ENCODE measurements around the gene TBX6. TPM values are rescaled to one million over a fixed set of nuclear protein-coding genes. Genes with fewer than 3 reads are reported as not detected.

Gene TBX6
- total RNA-seq, 2 donors from 2014 or later: 4.2 to 5.8 TPM

- ATAC-seq (replicated peaks in 1 of 2) (peak; percentile 16 to 40), DNase-seq (peak; percentile 36)
- Mint-ChIP-seq H3K27ac (peak overlapping the region; percentile 93), H3K36me3 (ENCODE audit: insufficient read depth in 2 of 2) (peaks cover 11 to 28% of the 10 kb centered on the region in 2 donors), H3K27me3 (ENCODE audit: low read depth) (no peaks in the 10 kb centered on the region), H3K4me1 (ENCODE audit: low read depth) (peaks cover 35% of the 10 kb centered on the region), H3K4me3 (peak overlapping the region; percentile 97), H3K9me3 (no peaks in the 10 kb centered on the region)
Observed at GRCh38 chr16:30076276-30076791, 15.4 kb downstream of the TBX6 start.

DNA sequence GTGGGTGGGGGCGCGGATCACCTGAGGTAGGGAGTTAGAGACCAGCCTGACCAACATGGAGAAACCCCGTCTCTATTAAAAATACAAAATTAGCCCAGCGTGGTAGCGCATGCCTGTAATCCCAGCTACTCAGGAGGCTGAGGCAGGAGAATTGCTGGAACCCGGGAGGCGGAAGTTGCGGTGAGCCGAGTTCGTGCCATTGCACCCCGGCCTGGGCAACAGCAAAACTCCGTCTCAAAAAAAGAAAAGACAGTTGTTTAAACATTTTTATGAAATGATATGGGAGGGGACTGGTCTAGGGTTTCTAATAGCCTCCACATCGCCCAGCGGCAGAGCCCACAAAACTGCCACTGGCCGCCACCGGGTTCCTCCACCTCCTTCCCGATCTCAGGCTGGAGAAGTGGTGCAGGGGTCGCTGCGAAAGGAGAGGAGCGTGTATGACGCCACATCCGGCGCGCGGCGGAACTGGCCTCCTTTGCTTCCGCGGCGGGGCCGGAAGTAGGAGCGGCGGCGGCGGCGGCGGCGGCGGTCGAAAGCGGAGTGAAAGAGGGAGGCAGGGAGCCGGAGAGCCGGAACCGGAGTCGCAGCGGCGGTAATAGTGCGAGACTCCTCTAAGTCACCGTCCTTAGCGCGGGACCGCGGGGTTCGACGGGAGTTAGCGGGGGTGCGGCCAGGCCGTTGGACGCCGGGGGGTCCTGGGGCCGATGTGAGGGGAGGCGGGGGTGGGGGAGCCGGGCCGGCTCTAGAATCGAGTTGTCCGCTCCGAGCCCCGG is 16.0 kb downstream of the TBX6 start, which contains the start of gene PPP4C:
PPP4C (plus strand) TSS at position 492 of the 773 bp plus-strand sequence. CDS start 384 bp downstream, outside the sequence.
- peak; percentile 93 for ATAC-seq (replicated peaks in 1 of 2)
- H3K27me3 Mint-ChIP-seq (ENCODE audit: low read depth): no peaks in the 10 kb centered on the region
- peaks cover 40% of the 10 kb centered on the region for H3K4me1 Mint-ChIP-seq (ENCODE audit: low read depth)
- H3K4me3 Mint-ChIP-seq: peak within 1 kb of the TSS; percentile 97
- H3K36me3 Mint-ChIP-seq (ENCODE audit: insufficient read depth in 2 of 2): peaks cover 11 to 29% of the 10 kb centered on the region in 2 donors
- peak within 1 kb of the TSS; percentile 93 for H3K27ac Mint-ChIP-seq
- no peaks in the 10 kb centered on the region for H3K9me3 Mint-ChIP-seq
- DNase-seq: peak; percentile 93 to 95

DNA sequence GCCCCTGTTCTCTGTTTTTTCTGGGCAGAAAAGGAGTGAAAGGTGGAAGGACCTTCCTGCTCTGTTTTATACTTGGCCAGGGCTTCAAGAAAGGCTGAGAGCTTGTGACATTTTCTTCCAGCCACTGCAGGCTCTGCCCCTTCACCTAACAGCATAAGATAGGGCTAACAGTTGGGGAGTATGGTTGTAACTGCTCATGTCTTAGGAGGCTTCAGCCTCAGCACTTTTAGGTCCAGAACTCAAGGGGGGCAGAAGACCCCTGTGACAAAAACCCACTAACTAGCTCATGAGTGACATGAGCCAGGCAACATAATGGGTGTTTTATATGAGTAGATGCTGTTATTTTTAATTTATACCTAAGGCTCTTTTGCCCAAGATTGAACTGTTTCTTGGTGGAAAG is 21.2 kb downstream of the TBX6 start:
- Mint-ChIP-seq H3K4me1 (ENCODE audit: low read depth) (peaks cover 45% of the 10 kb centered on the region), H3K36me3 (ENCODE audit: insufficient read depth in 2 of 2) (peaks cover 23 to 43% of the 10 kb centered on the region in 2 donors), H3K27me3 (ENCODE audit: low read depth) (no peaks in the 10 kb centered on the region), H3K9me3 (no peaks in the 10 kb centered on the region), H3K27ac (no peak overlapping the region), H3K4me3 (no peak overlapping the region)
- ATAC-seq (replicated peaks in 1 of 2) (no peak), DNase-seq (no peak)

DNA sequence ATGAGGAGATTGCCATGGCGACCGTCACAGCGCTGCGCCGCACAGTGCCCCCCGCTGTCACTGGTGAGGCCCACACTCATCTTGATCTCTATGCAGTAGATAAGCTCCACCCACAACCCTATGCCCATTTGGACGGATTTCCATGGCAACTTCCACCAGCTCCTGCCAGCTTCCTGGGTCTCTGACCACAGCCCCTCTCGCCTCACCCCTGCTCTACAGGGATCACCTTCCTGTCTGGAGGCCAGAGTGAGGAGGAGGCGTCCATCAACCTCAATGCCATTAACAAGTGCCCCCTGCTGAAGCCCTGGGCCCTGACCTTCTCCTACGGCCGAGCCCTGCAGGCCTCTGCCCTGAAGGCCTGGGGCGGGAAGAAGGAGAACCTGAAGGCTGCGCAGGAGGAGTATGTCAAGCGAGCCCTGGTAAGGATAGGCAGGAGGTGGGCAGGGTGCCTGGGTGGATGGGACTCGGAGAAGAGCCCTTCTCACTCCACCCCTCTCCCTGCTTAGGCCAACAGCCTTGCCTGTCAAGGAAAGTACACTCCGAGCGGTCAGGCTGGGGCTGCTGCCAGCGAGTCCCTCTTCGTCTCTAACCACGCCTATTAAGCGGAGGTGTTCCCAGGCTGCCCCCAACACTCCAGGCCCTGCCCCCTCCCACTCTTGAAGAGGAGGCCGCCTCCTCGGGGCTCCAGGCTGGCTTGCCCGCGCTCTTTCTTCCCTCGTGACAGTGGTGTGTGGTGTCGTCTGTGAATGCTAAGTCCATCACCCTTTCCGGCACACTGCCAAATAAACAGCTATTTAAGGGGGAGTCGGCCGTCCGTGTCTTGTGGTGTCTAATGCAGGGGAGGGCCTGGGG is 21.9 kb downstream of the TBX6 start:
- H3K27ac Mint-ChIP-seq: peak overlapping the region; percentile 47
- peaks cover 41% of the 10 kb centered on the region for H3K4me1 Mint-ChIP-seq (ENCODE audit: low read depth)
- DNase-seq (no peak), ATAC-seq (replicated peaks in 1 of 2) (no peak)
- no peaks in the 10 kb centered on the region for H3K9me3 Mint-ChIP-seq
- no peaks in the 10 kb centered on the region for H3K27me3 Mint-ChIP-seq (ENCODE audit: low read depth)
- peak overlapping the region in 1 of 2 donors; percentile 16 for H3K4me3 Mint-ChIP-seq
- H3K36me3 Mint-ChIP-seq (ENCODE audit: insufficient read depth in 2 of 2): peaks cover 24 to 43% of the 10 kb centered on the region in 2 donors

- ATAC-seq (replicated peaks in 1 of 2): no peak
- peak overlapping the region in 1 of 2 donors; percentile 25 for H3K4me3 Mint-ChIP-seq
- H3K27ac Mint-ChIP-seq: peak overlapping the region; percentile 76
- peaks cover 37% of the 10 kb centered on the region for H3K4me1 Mint-ChIP-seq (ENCODE audit: low read depth)
- DNase-seq: peak; percentile 47 to 67
- no peaks in the 10 kb centered on the region for H3K27me3 Mint-ChIP-seq (ENCODE audit: low read depth)
- H3K9me3 Mint-ChIP-seq: no peaks in the 10 kb centered on the region
- H3K36me3 Mint-ChIP-seq (ENCODE audit: insufficient read depth in 2 of 2): peaks cover 24 to 46% of the 10 kb centered on the region in 2 donors
Observed at GRCh38 chr16:30068750-30069610, 22.7 kb downstream of the TBX6 start.

- no peak for ATAC-seq (replicated peaks in 1 of 2)
- peak overlapping the region; percentile 76 for H3K27ac Mint-ChIP-seq
- no peaks in the 10 kb centered on the region for H3K27me3 Mint-ChIP-seq (ENCODE audit: low read depth)
- peaks cover 43% of the 10 kb centered on the region for H3K4me1 Mint-ChIP-seq (ENCODE audit: low read depth)
- H3K9me3 Mint-ChIP-seq: no peaks in the 10 kb centered on the region
- H3K36me3 Mint-ChIP-seq (ENCODE audit: insufficient read depth in 2 of 2): peaks cover 24 to 45% of the 10 kb centered on the region in 2 donors
- DNase-seq: no peak
- H3K4me3 Mint-ChIP-seq: no peak overlapping the region
Observed at GRCh38 chr16:30068333-30068732, 23.4 kb downstream of the TBX6 start.

GRCh38 chr16:30067584-30067916 is 24.2 kb downstream of the TBX6 start:
- DNase-seq (no peak), ATAC-seq (replicated peaks in 1 of 2) (no peak)
- Mint-ChIP-seq H3K27me3 (ENCODE audit: low read depth) (no peaks in the 10 kb centered on the region), H3K9me3 (no peaks in the 10 kb centered on the region), H3K4me1 (ENCODE audit: low read depth) (peaks cover 45% of the 10 kb centered on the region), H3K27ac (peak overlapping the region; percentile 89), H3K4me3 (peak overlapping the region; percentile 99 to 100), H3K36me3 (ENCODE audit: insufficient read depth in 2 of 2) (peaks cover 24 to 45% of the 10 kb centered on the region in 2 donors)

GRCh38 chr16:30066761-30067583 is 24.8 kb downstream of the TBX6 start:
- peaks cover 45% of the 10 kb centered on the region for H3K4me1 Mint-ChIP-seq (ENCODE audit: low read depth)
- H3K27me3 Mint-ChIP-seq (ENCODE audit: low read depth): no peaks in the 10 kb centered on the region
- H3K4me3 Mint-ChIP-seq: peak overlapping the region; percentile 99 to 100
- peaks cover 24 to 41% of the 10 kb centered on the region in 2 donors for H3K36me3 Mint-ChIP-seq (ENCODE audit: insufficient read depth in 2 of 2)
- no peaks in the 10 kb centered on the region for H3K9me3 Mint-ChIP-seq
- DNase-seq (no peak), ATAC-seq (replicated peaks in 1 of 2) (no peak)
- peak overlapping the region; percentile 89 for H3K27ac Mint-ChIP-seq

DNA sequence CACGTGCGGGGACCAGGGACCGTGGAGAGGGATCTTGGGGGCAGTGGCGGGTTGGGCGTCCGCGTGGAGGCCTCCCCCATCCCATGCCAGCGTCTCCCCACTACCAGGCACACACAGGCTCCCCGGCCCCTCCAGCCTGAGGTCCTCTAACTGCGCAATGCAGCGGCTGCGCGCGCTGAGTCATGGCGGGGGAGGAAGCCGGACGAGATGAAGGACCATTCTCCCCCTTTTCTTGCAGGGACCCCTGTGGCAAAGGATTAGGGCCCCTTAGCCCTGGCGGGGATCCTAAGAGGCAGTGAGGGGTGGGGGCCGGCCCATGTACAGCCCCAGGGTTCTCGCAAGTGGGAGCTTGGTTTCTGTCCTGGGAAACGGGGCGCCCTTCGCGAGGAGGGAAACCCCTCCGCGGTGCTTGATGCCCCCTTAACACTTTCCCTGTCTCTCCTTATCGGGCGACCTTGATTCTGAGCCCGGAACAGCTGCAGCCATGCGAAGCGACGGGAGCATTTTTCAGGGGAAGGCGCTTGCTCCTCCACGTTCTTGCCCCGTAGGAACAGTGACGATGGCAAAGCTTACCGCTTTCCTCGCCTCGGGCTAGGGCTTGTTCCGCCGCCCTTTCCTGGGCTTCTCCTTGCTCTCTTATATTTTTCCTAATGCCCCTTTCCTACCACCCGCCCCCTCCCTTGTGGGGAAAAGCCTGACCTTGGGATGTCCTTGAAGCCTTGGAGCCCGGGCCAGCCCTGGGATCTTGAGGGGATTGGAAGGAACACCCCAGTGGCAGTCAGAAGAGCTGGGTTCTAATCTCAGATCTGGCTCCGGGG is 25.6 kb downstream of the TBX6 start:
- Mint-ChIP-seq H3K4me1 (ENCODE audit: low read depth) (peaks cover 43% of the 10 kb centered on the region), H3K4me3 (peak overlapping the region; percentile 99 to 100), H3K27ac (peak overlapping the region; percentile 89), H3K27me3 (ENCODE audit: low read depth) (no peaks in the 10 kb centered on the region), H3K36me3 (ENCODE audit: insufficient read depth in 2 of 2) (peaks cover 24 to 40% of the 10 kb centered on the region in 2 donors), H3K9me3 (no peaks in the 10 kb centered on the region)
- peak; percentile 61 to 63 for DNase-seq
- peak; percentile 1 to 10 for ATAC-seq (replicated peaks in 1 of 2)

- Mint-ChIP-seq H3K4me1 (ENCODE audit: low read depth) (peaks cover 40% of the 10 kb centered on the region), H3K27me3 (ENCODE audit: low read depth) (no peaks in the 10 kb centered on the region), H3K27ac (peak within 1 kb of the TSS; percentile 94), H3K9me3 (no peaks in the 10 kb centered on the region), H3K4me3 (peak within 1 kb of the TSS; percentile 99 to 100), H3K36me3 (ENCODE audit: insufficient read depth in 2 of 2) (peaks cover 24 to 38% of the 10 kb centered on the region in 2 donors)
- ATAC-seq (replicated peaks in 1 of 2) (peak; percentile 88 to 89), DNase-seq (peak; percentile 96 to 98)
Observed at GRCh38 chr16:30065102-30065942, 26.4 kb downstream of the TBX6 start, which contains the start of gene ALDOA. TSS of gene ALDOA (plus strand) at chr16:30065760. CDS start at chr16:30066898, 1,138 bp downstream.
